DOHH2 (cell line): ENCODE data around the gene INSR.

Experiments used
- H3F3A ChIP-seq: fragments of 200-600 bp; sonication (generic), shearing (Covaris generic); 2 replicates; pipeline ENCODE4 v1.6.0; 2016; ENCODE audit warnings: antibody characterized with exemption, mild to moderate bottlenecking; ENCODE audit not compliant: control insufficient read depth, insufficient read depth
- H3K27ac ChIP-seq: fragments of 200-600 bp; sonication (generic); 2 replicates; pipeline ENCODE4 v1.5.1; 2014; ENCODE audit warnings: low read depth, mild to moderate bottlenecking, low read length, moderate library complexity
- H3K27me3 ChIP-seq: fragments of 200-600 bp; sonication (generic); 2 replicates; pipeline ENCODE4 v1.6.1; 2014; ENCODE audit warnings: mild to moderate bottlenecking, low read length, mixed read lengths; ENCODE audit not compliant: control insufficient read depth
- H3K36me3 ChIP-seq: fragments of 200-600 bp; sonication (generic); 2 replicates; pipeline ENCODE4 v1.6.1; 2014; ENCODE audit warnings: mild to moderate bottlenecking, low read length, moderate library complexity, mixed read lengths; ENCODE audit not compliant: control insufficient read depth
- H3K4me1 ChIP-seq: fragments of 200-600 bp; sonication (generic); 2 replicates; pipeline ENCODE4 v1.6.1; 2014; ENCODE audit warnings: mild to moderate bottlenecking, low read length, mixed read lengths; ENCODE audit not compliant: control insufficient read depth
- H3K4me2 ChIP-seq: fragments of 200-600 bp; sonication (generic); 2 replicates; pipeline ENCODE4 v1.6.0; 2014; ENCODE audit warnings: mild to moderate bottlenecking, low read length, moderate library complexity
- H3K4me3 ChIP-seq: fragments of 200-600 bp; sonication (generic); 2 replicates; pipeline ENCODE4 v1.5.1; 2014; ENCODE audit warnings: mild to moderate bottlenecking, low read length, mixed read lengths
- H3K79me2 ChIP-seq: fragments of 200-600 bp; sonication (generic); 2 replicates; pipeline ENCODE4 v1.6.1; 2014; ENCODE audit warnings: mild to moderate bottlenecking, low read length, mixed read lengths; ENCODE audit not compliant: control insufficient read depth
- H3K9me2 ChIP-seq: fragments of 200-600 bp; sonication (generic); replicated peaks from 2 replicates; pipeline ENCODE4 v1.6.1; 2014; ENCODE audit warnings: mild to moderate bottlenecking, low read length, mixed read lengths; ENCODE audit not compliant: control insufficient read depth
- H3K9me3 ChIP-seq: fragments of 200-600 bp; sonication (generic); 2 replicates; pipeline ENCODE4 v1.6.1; 2014; ENCODE audit warnings: antibody characterized with exemption, low read length, mixed read lengths; ENCODE audit not compliant: control insufficient read depth, insufficient read depth
- H4K20me1 ChIP-seq: fragments of 200-600 bp; sonication (generic); 2 replicates; pipeline ENCODE4 v1.6.0; 2014; ENCODE audit warnings: low read depth, mild to moderate bottlenecking, antibody characterized with exemption, low read length, moderate library complexity; ENCODE audit not compliant: control insufficient read depth, insufficient read depth
- CTCF ChIP-seq: fragments of 200-600 bp; sonication (generic); IDR thresholded peaks from one replicate; pipeline ENCODE4 v1.5.1; 2014; ENCODE audit warnings: antibody characterized with exemption, mild to moderate bottlenecking, low read depth, low read length; ENCODE audit not compliant: poor library complexity, severe bottlenecking
- EZH2phosphoT487 ChIP-seq: fragments of 200-600 bp; sonication (generic); IDR thresholded peaks from 2 replicates; pipeline ENCODE4 v1.6.1; 2017; ENCODE audit warnings: borderline replicate concordance, mild to moderate bottlenecking, antibody characterized with exemption, low read length, moderate library complexity, mixed read lengths

INSR gene

GRCh38 chr19:7138402-7138801 lies 155.8 kb downstream of the INSR start:
- H3K27ac ChIP-seq, result no peak overlapping the region
- H3K9me2 ChIP-seq, result no peaks in the 10 kb centered on the region
- no peaks in the 10 kb centered on the region for H3K9me3 ChIP-seq
- no peak overlapping the region for H3K4me3 ChIP-seq
- H3K4me2 ChIP-seq, result no peak overlapping the region
- no peaks in the 10 kb centered on the region for H3K79me2 ChIP-seq
- H3K27me3 ChIP-seq, result no peaks in the 10 kb centered on the region
- no peaks in the 10 kb centered on the region for H4K20me1 ChIP-seq
- no peaks in the 10 kb centered on the region for H3K4me1 ChIP-seq
- H3F3A ChIP-seq, result no peaks in the 10 kb centered on the region
- H3K36me3 ChIP-seq, result no peaks in the 10 kb centered on the region
- TF ChIP-seq CTCF (no peak), EZH2phosphoT487 (no peak)

DNA sequence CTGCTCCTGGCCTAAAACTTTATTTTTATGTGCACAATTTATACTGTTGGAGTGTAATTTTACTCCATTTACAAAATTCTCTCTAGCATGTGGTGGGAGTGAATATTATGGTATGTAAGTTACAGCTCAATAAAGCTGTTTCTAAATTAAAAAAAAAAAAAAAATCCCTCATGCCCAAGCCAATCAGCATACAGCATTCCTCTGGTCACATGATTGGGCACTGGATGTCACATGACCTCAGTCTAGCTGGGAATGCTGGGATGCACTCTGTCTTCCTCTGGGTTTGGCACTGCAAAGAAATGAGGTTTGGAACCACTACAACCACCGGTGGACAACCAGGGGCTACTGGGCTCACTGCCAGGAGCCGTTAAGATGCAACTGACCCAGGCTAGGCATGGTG lies 157.1 kb downstream of the INSR start:
- TF ChIP-seq EZH2phosphoT487, result no peak
- no peak for TF ChIP-seq CTCF
- H3K27me3 ChIP-seq, result no peaks in the 10 kb centered on the region
- no peaks in the 10 kb centered on the region for H3K79me2 ChIP-seq
- H3K9me2 ChIP-seq, result no peaks in the 10 kb centered on the region
- no peaks in the 10 kb centered on the region for H3K36me3 ChIP-seq
- H3K27ac ChIP-seq, result no peak overlapping the region
- H3F3A ChIP-seq, result no peaks in the 10 kb centered on the region
- H4K20me1 ChIP-seq, result no peaks in the 10 kb centered on the region
- H3K9me3 ChIP-seq, result no peaks in the 10 kb centered on the region
- no peak overlapping the region for H3K4me3 ChIP-seq
- no peaks in the 10 kb centered on the region for H3K4me1 ChIP-seq
- H3K4me2 ChIP-seq, result no peak overlapping the region

DNA sequence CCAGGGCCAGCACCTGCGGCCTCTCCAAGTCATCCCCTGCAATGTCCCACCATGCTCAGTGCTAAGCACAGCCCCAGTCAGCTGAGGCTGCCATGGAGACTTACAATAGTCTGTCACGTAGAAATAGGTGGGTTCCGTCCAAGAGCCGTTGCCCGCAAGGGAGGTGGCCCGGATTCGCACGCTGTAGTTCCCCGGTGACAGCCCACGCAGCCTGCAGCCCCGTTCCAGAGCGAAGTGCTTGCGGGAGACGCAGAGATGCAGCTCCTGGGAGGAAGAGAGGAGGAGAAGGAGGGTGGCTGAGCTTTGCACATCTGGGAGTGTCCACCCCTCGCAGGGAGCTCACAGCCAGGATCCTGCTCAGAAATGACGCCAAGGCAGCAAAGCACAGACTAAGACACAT lies 162.2 kb downstream of the INSR start:
- H3K4me3 ChIP-seq, result no peak overlapping the region
- TF ChIP-seq CTCF (no peak), EZH2phosphoT487 (no peak)

GRCh38 chr19:7130043-7130442 lies 164.2 kb downstream of the INSR start:
- Histone ChIP-seq H3K4me2 (no peak overlapping the region), H3K27me3 (no peaks in the 10 kb centered on the region), H4K20me1 (no peaks in the 10 kb centered on the region), H3K79me2 (no peaks in the 10 kb centered on the region), H3K4me1 (no peaks in the 10 kb centered on the region), H3K27ac (no peak overlapping the region), H3K9me3 (no peaks in the 10 kb centered on the region), H3F3A (no peaks in the 10 kb centered on the region), H3K9me2 (no peaks in the 10 kb centered on the region), H3K4me3 (no peak overlapping the region), H3K36me3 (no peaks in the 10 kb centered on the region)
- no peak for TF ChIP-seq EZH2phosphoT487
- TF ChIP-seq CTCF, result no peak

More for the DNA sequence above, 162.2 kb downstream of the INSR start:
- Histone ChIP-seq H3K4me1 (no peaks in the 10 kb centered on the region), H3K9me3 (no peaks in the 10 kb centered on the region), H3K9me2 (no peaks in the 10 kb centered on the region), H3K79me2 (no peaks in the 10 kb centered on the region), H4K20me1 (no peaks in the 10 kb centered on the region), H3K4me2 (no peak overlapping the region), H3K27ac (no peak overlapping the region), H3F3A (no peaks in the 10 kb centered on the region), H3K27me3 (no peaks in the 10 kb centered on the region), H3K36me3 (no peaks in the 10 kb centered on the region)
